ENCODE results near the gene MMP21.

MMP21 gene

GRCh38 chr10:125792342-125793300 lies 17.0 kb upstream of the MMP21 start:
- no peak for DNase-seq (ENCODE audit: low spot score)
- FAIRE-seq = no peak

GRCh38 chr10:125788156-125789034 lies 12.8 kb upstream of the MMP21 start:
- DNase-seq (ENCODE audit: low spot score) (no peak), FAIRE-seq (no peak)

GRCh38 chr10:125785791-125786190 lies 10.2 kb upstream of the MMP21 start:
- DNase-seq (ENCODE audit: low spot score) = no peak
- FAIRE-seq = no peak

- DNase-seq (ENCODE audit: low spot score) = no peak
- no peak for FAIRE-seq
Observed at GRCh38 chr10:125783957-125784356, 8.3 kb upstream of the MMP21 start.

- FAIRE-seq (no peak), DNase-seq (ENCODE audit: low spot score) (no peak)
Observed at GRCh38 chr10:125783408-125783807, 7.8 kb upstream of the MMP21 start.

- DNase-seq (ENCODE audit: low spot score) = no peak
- no peak for FAIRE-seq
Observed at GRCh38 chr10:125782616-125783015, 7.0 kb upstream of the MMP21 start.

GRCh38 chr10:125782054-125782453 lies 6.4 kb upstream of the MMP21 start:
- FAIRE-seq (no peak), DNase-seq (ENCODE audit: low spot score) (no peak)

- FAIRE-seq (no peak), DNase-seq (ENCODE audit: low spot score) (no peak)
Observed at GRCh38 chr10:125781374-125781773, 5.8 kb upstream of the MMP21 start.

GRCh38 chr10:125779403-125780327 lies 4.0 kb upstream of the MMP21 start:
- DNase-seq (ENCODE audit: low spot score) (no peak), FAIRE-seq (no peak)

GRCh38 chr10:125778556-125778955 lies 2.9 kb upstream of the MMP21 start:
- no peak for DNase-seq (ENCODE audit: low spot score)
- FAIRE-seq = no peak

GRCh38 chr10:125777806-125778205 lies 2.2 kb upstream of the MMP21 start:
- FAIRE-seq (no peak), DNase-seq (ENCODE audit: low spot score) (no peak)

GRCh38 chr10:125774581-125775191 lies 935 bp downstream of the MMP21 start:
- FAIRE-seq = no peak
- no peak for DNase-seq (ENCODE audit: low spot score)

- no peak for FAIRE-seq
- no peak for DNase-seq (ENCODE audit: low spot score)
Observed at GRCh38 chr10:125773687-125774543, 1.7 kb downstream of the MMP21 start.

- DNase-seq (ENCODE audit: low spot score) (no peak), FAIRE-seq (no peak)
Observed at GRCh38 chr10:125772864-125773180, 2.8 kb downstream of the MMP21 start.

- DNase-seq (ENCODE audit: low spot score) (no peak), FAIRE-seq (no peak)
Observed at GRCh38 chr10:125772112-125772863, 3.3 kb downstream of the MMP21 start.

GRCh38 chr10:125770844-125771243 lies 4.8 kb downstream of the MMP21 start:
- DNase-seq (ENCODE audit: low spot score) = no peak
- no peak for FAIRE-seq

GRCh38 chr10:125769175-125769574 lies 6.4 kb downstream of the MMP21 start:
- no peak for FAIRE-seq
- no peak for DNase-seq (ENCODE audit: low spot score)

GRCh38 chr10:125768219-125768855 lies 7.3 kb downstream of the MMP21 start:
- no peak for FAIRE-seq
- no peak for DNase-seq (ENCODE audit: low spot score)

- no peak for DNase-seq (ENCODE audit: low spot score)
- no peak for FAIRE-seq
Observed at GRCh38 chr10:125766511-125766910, 9.1 kb downstream of the MMP21 start.

Measured in RCC 7860 (cell line).